ENCODE measurements around the gene BEAN1. TPM values are rescaled to one million over a fixed set of nuclear protein-coding genes. Genes with fewer than 3 reads are reported as not detected.

Gene BEAN1
- total RNA-seq, 1 experiment from 2014 or later = 0.24 TPM

DNA sequence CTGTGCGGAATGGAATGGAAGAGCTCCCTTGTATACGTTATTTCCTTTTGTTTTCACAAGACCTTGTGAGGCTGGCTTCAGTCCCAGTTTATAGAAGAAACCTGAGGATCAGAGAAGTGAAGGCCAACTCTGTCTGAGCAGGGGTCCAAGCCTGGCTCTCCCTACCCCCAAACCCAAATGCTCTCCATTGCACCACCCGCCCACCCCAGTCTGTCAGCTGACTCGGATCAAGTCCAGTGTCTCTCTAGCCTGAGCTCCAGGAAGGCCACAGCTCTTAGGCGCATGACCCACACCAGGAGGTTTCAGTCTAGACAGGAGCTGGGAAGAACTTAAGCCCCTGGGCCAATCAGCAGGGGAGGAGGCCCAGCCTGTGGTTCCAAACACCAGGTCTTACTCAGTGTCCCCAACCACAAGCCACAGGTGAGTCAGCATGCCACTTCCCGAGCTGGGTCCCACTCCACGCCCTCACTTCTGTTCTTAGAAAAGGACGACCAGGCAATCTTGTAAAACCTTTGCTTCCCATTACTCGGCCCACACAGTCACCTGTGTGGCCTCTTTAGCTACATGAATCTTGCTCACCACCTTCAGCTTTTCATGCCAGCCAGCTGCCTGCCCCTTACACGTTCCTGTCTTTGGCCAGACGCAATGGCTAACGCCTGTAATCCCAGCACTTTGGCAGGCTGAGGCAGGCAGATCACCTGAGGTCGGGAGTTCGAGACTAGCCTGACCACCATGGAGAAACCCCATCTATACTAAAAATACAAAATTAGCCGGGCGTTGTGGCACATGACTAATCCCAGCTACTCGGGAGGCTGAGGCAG, 95.1 kb downstream of the BEAN1 start:
- Histone ChIP-seq H3K23me2 (ENCODE audit: insufficient read length, low read depth, low read length, poor library complexity, severe bottlenecking) (no peaks in the 10 kb centered on the region), H3K27me3 (ENCODE audit: insufficient read depth, low read length) (no peaks in the 10 kb centered on the region), H3K9ac (ENCODE audit: extremely low read depth, insufficient read length, low read length) (no peak overlapping the region), H2BK5ac (ENCODE audit: insufficient read length, low read length) (no peak overlapping the region), H3K4me1 (ENCODE audit: insufficient read depth, low read length) (no peaks in the 10 kb centered on the region), H3K14ac (ENCODE audit: insufficient read depth, low read length) (no peak overlapping the region), H3T11ph (ENCODE audit: low read length) (no peak overlapping the region), H2AK5ac (ENCODE audit: insufficient read length, low read length) (no peak overlapping the region), H4K8ac (replicated peaks; ENCODE audit: insufficient read length, low read depth, low read length) (no peak overlapping the region), H2BK20ac (ENCODE audit: low read depth, low read length, poor library complexity, severe bottlenecking) (no peak overlapping the region), H3K56ac (ENCODE audit: insufficient read length, low read depth, low read length) (no peak overlapping the region), H2BK12ac (ENCODE audit: insufficient read length, low read depth, low read length) (no peak overlapping the region), H2BK120ac (ENCODE audit: low read depth, low read length, poor library complexity, severe bottlenecking) (no peak overlapping the region), H2AFZ (ENCODE audit: low read length) (no peak overlapping the region), H4K5ac (ENCODE audit: insufficient read length, low read depth, low read length) (no peak overlapping the region), H3K4me2 (ENCODE audit: insufficient read depth, insufficient read length, low read length) (no peak overlapping the region), H2BK15ac (ENCODE audit: low read depth, low read length) (no peak overlapping the region), H3K79me2 (ENCODE audit: insufficient read depth, low read length) (no peaks in the 10 kb centered on the region), H3K23ac (ENCODE audit: insufficient read length, low read depth, low read length) (no peak overlapping the region), H3K9me3 (ENCODE audit: control insufficient read depth, low read depth, low read length) (no peaks in the 10 kb centered on the region), H3K4ac (ENCODE audit: low read depth, low read length) (no peak overlapping the region), H4K91ac (ENCODE audit: insufficient read length, low read depth, low read length) (no peak overlapping the region), H3K79me1 (ENCODE audit: insufficient read depth, low read depth, low read length, poor library complexity, severe bottlenecking) (no peaks in the 10 kb centered on the region), H3K18ac (ENCODE audit: insufficient read length, low read depth, low read length) (no peak overlapping the region), H3K27ac (ENCODE audit: insufficient read length, low read depth, low read length) (no peak overlapping the region), H4K20me1 (ENCODE audit: control insufficient read depth, insufficient read depth, insufficient read length) (no peaks in the 10 kb centered on the region)
- Mint-ChIP-seq H3K9me3 (no peaks in the 10 kb centered on the region), H3K27me3 (ENCODE audit: low read depth) (peaks cover 2% of the 10 kb centered on the region), H3K4me3 (no peak overlapping the region), H3K36me3 (ENCODE audit: insufficient read depth in 1 of 3, low read depth in 3 of 3) (peaks cover 0 to 3% (median 0%) of the 10 kb centered on the region in 3 experiments; a peak in 1 of 7 replicates), H3K4me1 (peaks cover 8 to 11% of the 10 kb centered on the region in 2 experiments), H3K27ac (peak overlapping the region in 2 of 3 experiments; percentile 15 to 53; a peak in 1 of 7 replicates)
- DNase-seq = no peak
- WGBS (ENCODE audit: extremely low coverage, insufficient read length, low lambda C conversion rate) = no CpG with 5 or more reads among the region's 17 CpGs
- TF ChIP-seq, protein P1, sequence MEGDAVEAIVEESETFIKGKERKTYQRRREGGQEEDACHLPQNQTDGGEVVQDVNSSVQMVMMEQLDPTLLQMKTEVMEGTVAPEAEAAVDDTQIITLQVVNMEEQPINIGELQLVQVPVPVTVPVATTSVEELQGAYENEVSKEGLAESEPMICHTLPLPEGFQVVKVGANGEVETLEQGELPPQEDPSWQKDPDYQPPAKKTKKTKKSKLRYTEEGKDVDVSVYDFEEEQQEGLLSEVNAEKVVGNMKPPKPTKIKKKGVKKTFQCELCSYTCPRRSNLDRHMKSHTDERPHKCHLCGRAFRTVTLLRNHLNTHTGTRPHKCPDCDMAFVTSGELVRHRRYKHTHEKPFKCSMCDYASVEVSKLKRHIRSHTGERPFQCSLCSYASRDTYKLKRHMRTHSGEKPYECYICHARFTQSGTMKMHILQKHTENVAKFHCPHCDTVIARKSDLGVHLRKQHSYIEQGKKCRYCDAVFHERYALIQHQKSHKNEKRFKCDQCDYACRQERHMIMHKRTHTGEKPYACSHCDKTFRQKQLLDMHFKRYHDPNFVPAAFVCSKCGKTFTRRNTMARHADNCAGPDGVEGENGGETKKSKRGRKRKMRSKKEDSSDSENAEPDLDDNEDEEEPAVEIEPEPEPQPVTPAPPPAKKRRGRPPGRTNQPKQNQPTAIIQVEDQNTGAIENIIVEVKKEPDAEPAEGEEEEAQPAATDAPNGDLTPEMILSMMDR (conservative IDR thresholded peaks at IDR 0.05) = no peak
